ENCODE data around the gene HMG20B.

The HMG20B gene

DNA sequence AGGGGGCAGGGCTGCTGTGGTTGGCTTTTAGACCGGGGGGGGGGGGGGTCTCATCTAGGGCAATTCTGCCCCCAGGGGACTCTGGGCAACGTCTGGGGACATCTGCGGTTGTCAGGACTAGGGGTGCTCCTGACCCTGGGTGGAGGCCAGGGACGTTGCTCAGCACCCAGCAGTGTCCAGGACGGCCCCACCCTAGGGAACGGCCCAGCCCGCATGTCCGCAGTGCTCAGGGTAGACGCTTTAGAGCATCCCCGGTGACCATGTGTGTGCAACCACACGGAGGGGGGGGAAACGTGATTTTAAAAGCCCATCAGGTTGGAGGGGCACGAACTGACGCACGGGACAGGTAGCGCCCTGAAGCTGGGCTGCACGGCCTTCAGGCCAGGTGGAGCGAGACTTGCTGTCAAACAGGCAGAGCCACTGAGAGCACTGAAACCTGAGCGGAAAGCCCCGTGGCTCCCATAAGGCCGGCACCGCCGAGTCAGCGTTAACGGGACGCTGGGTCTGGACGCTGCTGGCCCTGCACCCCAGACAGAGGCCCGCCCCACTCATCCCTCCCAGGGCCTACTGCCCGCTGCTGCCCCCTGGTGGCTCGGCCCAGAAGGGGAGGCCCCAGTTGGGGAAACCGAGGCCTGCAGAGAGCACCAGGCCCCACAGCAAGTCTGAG, 45.5 kb downstream of the HMG20B start:
- Histone ChIP-seq H3K27ac (ENCODE audit: low read length) (peak overlapping the region; percentile 86), H3K79me2 (ENCODE audit: low read length) (peaks cover 6% of the 10 kb centered on the region), H4K20me1 (ENCODE audit: insufficient read depth, low read length) (no peaks in the 10 kb centered on the region), H2AFZ (ENCODE audit: low read length) (no peak overlapping the region), H3K4me3 (ENCODE audit: low read length) (peak overlapping the region; percentile 21; the same call in 1 of the 2 replicates), H3K9ac (ENCODE audit: low read length) (peak overlapping the region; percentile 32), H3F3A (ENCODE audit: insufficient read depth, low read length) (peaks cover 13% of the 10 kb centered on the region; the same call in 1 of the 2 replicates), H3K4me2 (ENCODE audit: low read depth, low read length) (peak overlapping the region; percentile 66), H3K27me3 (replicated peaks; ENCODE audit: insufficient read depth, low read length) (no peaks in the 10 kb centered on the region), H3K36me3 (replicated peaks; ENCODE audit: insufficient read depth, low read length) (0 out of 2 replicates have a peak, but pooled peaks cover 2% of the 10 kb centered on the region), H3K4me1 (ENCODE audit: low read length) (0 out of 2 replicates have a peak, but pooled peaks cover 10% of the 10 kb centered on the region), H3K9me2 (replicated peaks; ENCODE audit: insufficient read depth, low read length) (no peaks in the 10 kb centered on the region), H3K9me3 (replicated peaks; ENCODE audit: insufficient read depth, low read length) (no peaks in the 10 kb centered on the region)
- DNase-seq: peak; percentile 97
- TF ChIP-seq, protein P1, sequence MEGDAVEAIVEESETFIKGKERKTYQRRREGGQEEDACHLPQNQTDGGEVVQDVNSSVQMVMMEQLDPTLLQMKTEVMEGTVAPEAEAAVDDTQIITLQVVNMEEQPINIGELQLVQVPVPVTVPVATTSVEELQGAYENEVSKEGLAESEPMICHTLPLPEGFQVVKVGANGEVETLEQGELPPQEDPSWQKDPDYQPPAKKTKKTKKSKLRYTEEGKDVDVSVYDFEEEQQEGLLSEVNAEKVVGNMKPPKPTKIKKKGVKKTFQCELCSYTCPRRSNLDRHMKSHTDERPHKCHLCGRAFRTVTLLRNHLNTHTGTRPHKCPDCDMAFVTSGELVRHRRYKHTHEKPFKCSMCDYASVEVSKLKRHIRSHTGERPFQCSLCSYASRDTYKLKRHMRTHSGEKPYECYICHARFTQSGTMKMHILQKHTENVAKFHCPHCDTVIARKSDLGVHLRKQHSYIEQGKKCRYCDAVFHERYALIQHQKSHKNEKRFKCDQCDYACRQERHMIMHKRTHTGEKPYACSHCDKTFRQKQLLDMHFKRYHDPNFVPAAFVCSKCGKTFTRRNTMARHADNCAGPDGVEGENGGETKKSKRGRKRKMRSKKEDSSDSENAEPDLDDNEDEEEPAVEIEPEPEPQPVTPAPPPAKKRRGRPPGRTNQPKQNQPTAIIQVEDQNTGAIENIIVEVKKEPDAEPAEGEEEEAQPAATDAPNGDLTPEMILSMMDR (IDR thresholded peaks at IDR 0.05; ENCODE audit: low read length): peak; percentile 99
- TF ChIP-seq EZH2phosphoT487 (IDR thresholded peaks at IDR 0.05; ENCODE audit: low read length): no peak

DNA sequence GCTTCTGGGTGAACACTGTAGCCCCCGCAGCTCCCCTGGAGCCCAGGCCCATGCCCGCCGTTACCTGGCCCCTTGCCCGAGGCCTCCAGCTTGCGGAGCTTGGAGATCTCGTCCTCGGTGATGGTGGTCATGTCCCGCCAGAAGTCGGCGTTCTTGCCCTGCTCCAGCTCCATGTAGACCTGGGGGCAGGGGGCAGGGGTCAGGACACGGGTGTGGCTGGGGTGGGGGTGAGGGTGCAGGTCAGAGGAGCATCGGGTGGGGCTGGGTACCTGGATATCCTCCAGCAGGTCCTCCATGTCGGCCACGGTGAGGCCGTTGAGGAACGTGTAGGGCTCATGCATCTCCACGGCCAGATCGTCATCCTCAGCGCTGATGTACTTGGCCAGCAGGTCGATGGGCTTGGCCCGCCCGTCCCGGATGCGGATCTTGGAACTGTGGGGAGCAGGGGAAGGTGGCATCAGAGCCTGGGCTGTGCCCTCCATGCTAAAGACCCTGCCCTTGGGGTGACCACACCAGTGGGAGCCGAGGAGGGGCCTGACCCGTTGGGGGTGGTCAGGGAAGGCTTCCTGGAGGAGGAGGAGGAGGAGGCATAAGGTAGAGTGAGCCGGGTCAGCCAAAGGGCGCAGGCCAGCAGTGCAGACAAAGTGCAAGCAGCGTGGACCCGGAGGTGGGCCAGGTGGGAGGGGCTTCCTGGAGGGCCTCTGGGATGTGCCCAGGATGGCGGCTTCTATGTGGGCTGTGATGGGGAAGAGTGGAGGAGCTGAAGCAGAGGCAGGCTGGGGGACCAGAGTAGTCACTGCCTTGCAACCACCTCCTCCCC, 46.3 kb downstream of the HMG20B start:
- no peak for DNase-seq
- Histone ChIP-seq H3K4me3 (ENCODE audit: low read length) (no peak overlapping the region), H2AFZ (ENCODE audit: low read length) (no peak overlapping the region), H3F3A (ENCODE audit: insufficient read depth, low read length) (peaks cover 13% of the 10 kb centered on the region; the same call in 1 of the 2 replicates), H3K9me2 (replicated peaks; ENCODE audit: insufficient read depth, low read length) (no peaks in the 10 kb centered on the region), H3K4me1 (ENCODE audit: low read length) (0 out of 2 replicates have a peak, but pooled peaks cover 10% of the 10 kb centered on the region), H3K4me2 (ENCODE audit: low read depth, low read length) (peak overlapping the region; percentile 66; the same call in 1 of the 2 replicates), H4K20me1 (ENCODE audit: insufficient read depth, low read length) (no peaks in the 10 kb centered on the region), H3K27ac (ENCODE audit: low read length) (no peak overlapping the region; the same call in 1 of the 2 replicates), H3K79me2 (ENCODE audit: low read length) (peaks cover 13% of the 10 kb centered on the region), H3K27me3 (replicated peaks; ENCODE audit: insufficient read depth, low read length) (no peaks in the 10 kb centered on the region), H3K9ac (ENCODE audit: low read length) (no peak overlapping the region), H3K9me3 (replicated peaks; ENCODE audit: insufficient read depth, low read length) (no peaks in the 10 kb centered on the region), H3K36me3 (replicated peaks; ENCODE audit: insufficient read depth, low read length) (0 out of 2 replicates have a peak, but pooled peaks cover 2% of the 10 kb centered on the region)
- TF ChIP-seq EZH2phosphoT487 (IDR thresholded peaks at IDR 0.05; ENCODE audit: low read length) (no peak), EZH2 (optimal IDR thresholded peaks at IDR 0.05; ENCODE audit: low read depth, low read length) (no peak)
- TF ChIP-seq, protein P1 (IDR thresholded peaks at IDR 0.05; ENCODE audit: low read length): no peak; the same call in 1 of the 2 replicates

DNA sequence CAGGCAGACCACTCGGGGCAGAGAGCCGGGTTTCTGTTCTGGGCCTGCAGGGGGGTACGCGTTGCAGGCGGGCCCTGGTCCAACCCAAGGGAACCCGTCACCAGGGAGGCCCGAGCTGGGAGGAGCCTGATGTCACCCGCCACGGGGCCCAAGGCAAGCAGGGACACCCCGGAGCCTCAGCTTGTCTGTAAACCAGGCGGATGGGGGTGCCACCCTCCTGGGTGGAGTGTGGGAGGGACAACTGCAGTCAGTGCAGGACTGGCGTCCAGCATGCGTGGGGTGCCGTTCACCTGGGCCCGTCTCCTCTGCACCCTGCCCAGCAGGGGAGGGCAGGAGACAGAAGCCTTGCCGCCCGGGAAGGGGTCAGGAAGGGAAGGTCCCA, 46.9 kb downstream of the HMG20B start:
- H3K4me3 ChIP-seq (ENCODE audit: low read length): no peak overlapping the region
- H2AFZ ChIP-seq (ENCODE audit: low read length): no peak overlapping the region
- 0 out of 2 replicates have a peak, but pooled peaks cover 2% of the 10 kb centered on the region for H3K36me3 ChIP-seq (replicated peaks; ENCODE audit: insufficient read depth, low read length)
- H3K27me3 ChIP-seq (replicated peaks; ENCODE audit: insufficient read depth, low read length): no peaks in the 10 kb centered on the region
- H3K9me3 ChIP-seq (replicated peaks; ENCODE audit: insufficient read depth, low read length): no peaks in the 10 kb centered on the region
- H3K9ac ChIP-seq (ENCODE audit: low read length): no peak overlapping the region
- H3F3A ChIP-seq (ENCODE audit: insufficient read depth, low read length): peaks cover 13% of the 10 kb centered on the region; the same call in 1 of the 2 replicates
- H3K4me2 ChIP-seq (ENCODE audit: low read depth, low read length): no peak overlapping the region
- H3K79me2 ChIP-seq (ENCODE audit: low read length): peaks cover 19% of the 10 kb centered on the region
- H3K27ac ChIP-seq (ENCODE audit: low read length): no peak overlapping the region
- peaks cover 14% of the 10 kb centered on the region; the same call in 1 of the 2 replicates for H3K4me1 ChIP-seq (ENCODE audit: low read length)
- no peak for DNase-seq
- H4K20me1 ChIP-seq (ENCODE audit: insufficient read depth, low read length): no peaks in the 10 kb centered on the region
- TF ChIP-seq, protein P1 (IDR thresholded peaks at IDR 0.05; ENCODE audit: low read length): no peak
- no peak for TF ChIP-seq EZH2 (optimal IDR thresholded peaks at IDR 0.05; ENCODE audit: low read depth, low read length)
- TF ChIP-seq EZH2phosphoT487 (IDR thresholded peaks at IDR 0.05; ENCODE audit: low read length): no peak
- H3K9me2 ChIP-seq (replicated peaks; ENCODE audit: insufficient read depth, low read length): no peaks in the 10 kb centered on the region
